Stimulated activated CD4-positive, alpha-beta T cell treated with anti-CD3 and anti-CD28 coated beads, Interleukin-15, amount 100 ng/mL, for 1 hour (primary cell): ENCODE measurements around the gene NECTIN3.
A peak's percentile ranks its signal among the peaks of the same experiment; 100 is the strongest.

Experiments
- DNase-seq, 2 donors: peaks; one replicate each; pipeline ENCODE4 v3.0.0-alpha.2; 2020; ENCODE audit warnings: low read depth in 1 of 2, low spot score in 1 of 2

The NECTIN3 gene

GRCh38 chr3:111071257-111072030 is at the start of gene NECTIN3:
Gene NECTIN3 (plus strand): TSS chr3:111071816. CDS start chr3:111072018, 202 bp downstream.
- peak; percentile 68 to 75 for DNase-seq

- no peak for DNase-seq
Measured at GRCh38 chr3:111027868-111028267, 43.7 kb upstream of the NECTIN3 start.

- no peak for DNase-seq
Measured at GRCh38 chr3:111031538-111031937, 40.1 kb upstream of the NECTIN3 start.

GRCh38 chr3:111032677-111033076 is 38.9 kb upstream of the NECTIN3 start:
- no peak for DNase-seq

GRCh38 chr3:111033470-111034050 is 38.1 kb upstream of the NECTIN3 start:
- no peak for DNase-seq

- DNase-seq: no peak
Measured at GRCh38 chr3:111035316-111035715, 36.3 kb upstream of the NECTIN3 start.

- no peak for DNase-seq
Measured at GRCh38 chr3:111035902-111036301, 35.7 kb upstream of the NECTIN3 start.

GRCh38 chr3:111040959-111041358 is 30.7 kb upstream of the NECTIN3 start:
- DNase-seq: no peak

- DNase-seq: no peak
Measured at GRCh38 chr3:111045564-111045963, 26.1 kb upstream of the NECTIN3 start.

- DNase-seq: no peak
Measured at GRCh38 chr3:111047042-111047441, 24.6 kb upstream of the NECTIN3 start.

- DNase-seq: no peak
Measured at GRCh38 chr3:111047812-111048435, 23.7 kb upstream of the NECTIN3 start.

GRCh38 chr3:111051354-111051753 is 20.3 kb upstream of the NECTIN3 start:
- no peak for DNase-seq

GRCh38 chr3:111068574-111068973 is 3.0 kb upstream of the NECTIN3 start:
- DNase-seq: no peak

GRCh38 chr3:111069974-111070771 is 1.4 kb upstream of the NECTIN3 start:
- DNase-seq: no peak

GRCh38 chr3:111070772-111071256 is 802 bp upstream of the NECTIN3 start:
- DNase-seq: peak in 1 of 2 donors; percentile 5

- peak in 1 of 2 donors; percentile 13 for DNase-seq
Measured at GRCh38 chr3:111072031-111072921, 660 bp downstream of the NECTIN3 start.

- DNase-seq: no peak
Measured at GRCh38 chr3:111073218-111073617, 1.6 kb downstream of the NECTIN3 start.

GRCh38 chr3:111076732-111077131 is 5.1 kb downstream of the NECTIN3 start:
- DNase-seq: no peak

GRCh38 chr3:111077369-111077768 is 5.8 kb downstream of the NECTIN3 start:
- no peak for DNase-seq

GRCh38 chr3:111080413-111080812 is 8.8 kb downstream of the NECTIN3 start:
- DNase-seq: no peak
